Measurements from ENCODE around the gene SLC45A1. TPM values are rescaled to one million over a fixed set of nuclear protein-coding genes. Genes with fewer than 3 reads are reported as not detected.

Gene SLC45A1
- total RNA-seq, 2 donors from 2014 or later, result 4.4 to 6.0 TPM

DNA sequence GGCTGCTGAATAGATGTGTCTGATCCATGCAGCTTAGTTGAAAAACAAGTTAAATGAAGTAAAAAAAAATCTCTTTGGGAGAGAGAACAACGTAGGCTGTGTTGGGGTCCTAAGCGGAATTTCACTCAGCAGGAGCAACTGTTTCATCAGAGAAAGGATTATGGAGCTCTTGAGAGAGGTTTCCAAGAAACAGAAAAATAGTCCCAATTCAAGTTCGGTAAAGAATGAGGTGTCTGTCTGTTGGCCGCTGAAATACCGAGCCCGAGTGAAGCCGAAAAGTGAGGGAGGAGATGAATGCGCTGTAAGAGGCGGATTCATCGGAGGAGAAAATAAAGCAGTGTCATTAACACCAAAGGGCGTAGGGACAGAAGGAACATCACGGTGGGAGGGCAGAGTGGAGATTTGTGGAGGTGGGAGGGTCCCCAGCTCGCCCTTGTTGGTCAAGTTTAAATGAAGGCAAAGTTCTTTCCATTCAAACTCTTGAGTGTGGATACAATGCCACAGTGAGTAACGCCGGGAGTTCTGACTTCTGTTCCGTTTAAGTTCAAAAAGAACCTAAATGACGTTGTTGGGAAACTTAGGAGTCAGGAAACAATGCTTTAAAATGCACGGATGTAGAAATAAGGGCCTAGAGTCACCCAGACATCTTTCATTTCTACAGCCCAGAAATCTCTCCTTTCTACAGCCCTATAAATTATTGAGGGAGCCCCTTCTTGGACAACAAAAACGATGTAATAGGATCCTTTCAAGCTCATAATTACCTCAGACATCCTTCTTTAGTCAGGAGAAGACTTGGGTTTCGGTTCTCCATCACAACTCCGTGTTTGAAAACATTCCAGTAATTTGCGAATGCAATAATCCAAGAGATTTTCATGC, 15.6 kb upstream of the SLC45A1 start:
- DNase-seq (ENCODE audit: low spot score) (no peak), ATAC-seq (ENCODE audit: insufficient number of reproducible peaks, low FRiP score, low read depth) (no peak)
- H3K9me3 ChIP-seq, result no peaks in the 10 kb centered on the region
- no peaks in the 10 kb centered on the region for H3K36me3 ChIP-seq
- no peaks in the 10 kb centered on the region for H3K27me3 ChIP-seq (replicated peaks; ENCODE audit: insufficient read depth)
- peak overlapping the region; percentile 61 to 88 for H3K27ac ChIP-seq
- peaks cover 5 to 20% of the 10 kb centered on the region in 2 donors for H3K4me1 ChIP-seq (ENCODE audit: control insufficient read depth in 1 of 2, low read depth in 2 of 2)
- H3K4me3 ChIP-seq, result peak overlapping the region; percentile 36
- TF ChIP-seq, protein P1, sequence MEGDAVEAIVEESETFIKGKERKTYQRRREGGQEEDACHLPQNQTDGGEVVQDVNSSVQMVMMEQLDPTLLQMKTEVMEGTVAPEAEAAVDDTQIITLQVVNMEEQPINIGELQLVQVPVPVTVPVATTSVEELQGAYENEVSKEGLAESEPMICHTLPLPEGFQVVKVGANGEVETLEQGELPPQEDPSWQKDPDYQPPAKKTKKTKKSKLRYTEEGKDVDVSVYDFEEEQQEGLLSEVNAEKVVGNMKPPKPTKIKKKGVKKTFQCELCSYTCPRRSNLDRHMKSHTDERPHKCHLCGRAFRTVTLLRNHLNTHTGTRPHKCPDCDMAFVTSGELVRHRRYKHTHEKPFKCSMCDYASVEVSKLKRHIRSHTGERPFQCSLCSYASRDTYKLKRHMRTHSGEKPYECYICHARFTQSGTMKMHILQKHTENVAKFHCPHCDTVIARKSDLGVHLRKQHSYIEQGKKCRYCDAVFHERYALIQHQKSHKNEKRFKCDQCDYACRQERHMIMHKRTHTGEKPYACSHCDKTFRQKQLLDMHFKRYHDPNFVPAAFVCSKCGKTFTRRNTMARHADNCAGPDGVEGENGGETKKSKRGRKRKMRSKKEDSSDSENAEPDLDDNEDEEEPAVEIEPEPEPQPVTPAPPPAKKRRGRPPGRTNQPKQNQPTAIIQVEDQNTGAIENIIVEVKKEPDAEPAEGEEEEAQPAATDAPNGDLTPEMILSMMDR (IDR thresholded peaks at IDR 0.05), result no peak

DNA sequence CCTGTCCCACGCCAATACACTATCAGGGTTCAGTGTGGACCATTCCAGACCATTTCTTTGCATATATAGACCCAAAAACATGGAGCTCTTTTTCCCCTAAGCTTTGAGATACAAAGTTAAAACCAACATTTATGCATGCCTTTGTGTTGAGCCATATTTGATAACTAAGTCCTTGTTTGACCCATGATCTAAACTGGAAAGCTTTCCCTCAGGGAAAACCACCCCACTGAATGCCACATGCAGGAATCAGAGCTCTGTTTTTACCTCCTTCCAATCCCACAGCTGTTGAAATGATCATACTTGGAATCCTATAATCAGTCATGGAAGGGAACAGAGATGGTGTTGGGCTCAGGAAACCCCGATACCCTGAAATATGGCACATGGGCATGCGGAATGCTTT, 14.8 kb upstream of the SLC45A1 start:
- Histone ChIP-seq H3K4me1 (ENCODE audit: control insufficient read depth in 1 of 2, low read depth in 2 of 2) (peaks cover 5 to 20% of the 10 kb centered on the region in 2 donors), H3K36me3 (no peaks in the 10 kb centered on the region), H3K4me3 (peak overlapping the region; percentile 36), H3K9me3 (no peaks in the 10 kb centered on the region), H3K27ac (peak overlapping the region; percentile 61 to 88), H3K27me3 (replicated peaks; ENCODE audit: insufficient read depth) (no peaks in the 10 kb centered on the region)
- ATAC-seq (ENCODE audit: insufficient number of reproducible peaks, low FRiP score, low read depth), result peak; percentile 64
- TF ChIP-seq, protein P1 (IDR thresholded peaks at IDR 0.05), result no peak
- DNase-seq (ENCODE audit: low spot score), result no peak

DNA sequence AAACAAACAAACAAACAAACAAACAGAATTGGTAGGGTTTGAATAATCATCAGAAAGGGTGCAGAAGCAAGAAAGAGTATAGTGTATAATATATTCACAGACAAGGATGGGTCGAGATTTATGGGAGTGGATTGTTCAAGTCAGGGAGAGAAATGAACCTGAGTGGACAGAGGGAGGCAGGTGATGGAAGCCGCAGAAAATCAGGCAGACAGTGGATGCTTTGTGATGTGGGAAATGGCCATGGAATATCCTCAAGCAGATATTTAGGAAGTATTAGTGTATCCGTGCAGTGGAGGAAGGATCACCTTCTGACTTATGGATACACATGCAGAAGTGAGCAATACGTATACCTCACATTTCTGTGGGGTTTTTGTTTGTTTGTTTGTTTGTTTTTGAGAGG, 14.0 kb upstream of the SLC45A1 start:
- Histone ChIP-seq H3K9me3 (no peaks in the 10 kb centered on the region), H3K4me3 (no peak overlapping the region), H3K27ac (peak overlapping the region; percentile 61 to 88), H3K27me3 (replicated peaks; ENCODE audit: insufficient read depth) (no peaks in the 10 kb centered on the region), H3K36me3 (no peaks in the 10 kb centered on the region), H3K4me1 (ENCODE audit: control insufficient read depth in 1 of 2, low read depth in 2 of 2) (peaks cover 5 to 20% of the 10 kb centered on the region in 2 donors)
- TF ChIP-seq, protein P1 (IDR thresholded peaks at IDR 0.05), result no peak
- ATAC-seq (ENCODE audit: insufficient number of reproducible peaks, low FRiP score, low read depth) (no peak), DNase-seq (ENCODE audit: low spot score) (no peak)

DNA sequence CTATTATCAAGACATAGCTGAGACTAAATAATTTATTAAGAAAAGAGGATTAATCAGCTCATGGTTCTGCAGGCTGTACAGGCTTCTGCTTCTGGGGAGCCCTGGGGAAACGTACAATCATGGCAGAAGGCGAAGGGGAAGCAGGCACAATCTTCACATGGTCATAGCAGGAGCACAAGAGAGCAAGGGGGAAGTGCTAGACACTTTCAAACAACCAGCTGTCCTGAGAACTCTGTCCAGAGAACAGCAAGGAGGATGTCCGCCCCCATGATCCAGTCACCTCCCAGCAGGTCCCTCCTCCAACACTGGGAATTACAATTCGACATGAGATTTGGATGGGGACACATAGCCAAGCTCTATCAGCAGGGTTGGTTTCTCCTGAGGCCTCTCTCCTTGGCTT, 10.3 kb upstream of the SLC45A1 start:
- no peak for ATAC-seq (ENCODE audit: insufficient number of reproducible peaks, low FRiP score, low read depth)

DNA sequence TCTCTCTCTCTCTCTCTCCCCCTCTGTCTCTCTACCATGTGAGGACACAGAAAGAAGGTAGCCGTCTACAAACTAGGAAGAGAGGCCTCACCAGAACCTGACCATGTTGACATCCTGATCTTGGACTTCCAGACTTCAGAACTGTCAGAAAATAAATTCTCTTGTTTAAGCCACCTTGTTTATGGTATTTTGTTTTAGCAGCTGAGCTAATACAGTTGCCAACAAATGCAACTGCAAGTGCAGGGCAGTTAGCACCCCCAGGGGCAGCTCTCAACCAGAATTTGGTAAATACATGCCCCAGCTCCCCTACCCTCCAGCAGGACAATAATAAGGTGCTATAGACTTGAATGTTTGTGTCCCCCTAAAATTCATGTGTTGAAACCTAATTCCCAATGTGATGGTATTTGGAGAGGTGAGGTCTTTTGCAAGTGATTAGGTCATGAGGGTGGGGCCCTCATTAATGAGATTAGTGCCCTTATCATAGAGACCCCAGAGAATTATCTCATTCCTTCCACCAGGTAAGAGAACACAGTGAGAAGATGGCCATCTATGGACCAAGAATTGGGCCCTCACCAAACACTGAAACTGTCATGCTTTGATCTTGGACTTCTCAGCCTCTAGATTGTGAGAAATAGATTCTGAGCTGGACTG, 6.7 kb upstream of the SLC45A1 start:
- no peak overlapping the region for H3K27ac ChIP-seq
- no peak overlapping the region for H3K4me3 ChIP-seq
- no peak for DNase-seq (ENCODE audit: low spot score)
- no peak for ATAC-seq (ENCODE audit: insufficient number of reproducible peaks, low FRiP score, low read depth)
- H3K27me3 ChIP-seq (replicated peaks; ENCODE audit: insufficient read depth), result no peaks in the 10 kb centered on the region
- peaks cover 0 to 29% of the 10 kb centered on the region in 2 donors for H3K4me1 ChIP-seq (ENCODE audit: control insufficient read depth in 1 of 2, low read depth in 2 of 2)
- H3K9me3 ChIP-seq, result no peaks in the 10 kb centered on the region
- no peaks in the 10 kb centered on the region for H3K36me3 ChIP-seq
- TF ChIP-seq, protein P1 (IDR thresholded peaks at IDR 0.05), result no peak

More for the DNA sequence above, 10.3 kb upstream of the SLC45A1 start:
- H3K36me3 ChIP-seq, result no peaks in the 10 kb centered on the region
- peaks cover 5 to 27% of the 10 kb centered on the region in 2 donors for H3K4me1 ChIP-seq (ENCODE audit: control insufficient read depth in 1 of 2, low read depth in 2 of 2)
- no peak overlapping the region for H3K27ac ChIP-seq
- DNase-seq (ENCODE audit: low spot score), result no peak
- TF ChIP-seq, protein P1 (IDR thresholded peaks at IDR 0.05), result no peak
- H3K4me3 ChIP-seq, result no peak overlapping the region
- no peaks in the 10 kb centered on the region for H3K27me3 ChIP-seq (replicated peaks; ENCODE audit: insufficient read depth)
- no peaks in the 10 kb centered on the region for H3K9me3 ChIP-seq
